HepG2 (cell line): ENCODE data around the gene MED25. TPM values are rescaled to one million over a fixed set of nuclear protein-coding genes. Genes with fewer than 3 reads are reported as not detected.

Experiments used
- ARID4A ChIP-seq: sonication (generic); formaldehyde crosslinking; IDR thresholded peaks from 2 replicates; pipeline ENCODE4 v1.5.0; 2020; ENCODE audit warnings: mild to moderate bottlenecking, missing genetic modification reagents, borderline replicate concordance
- ARNTL ChIP-seq: sonication (generic); formaldehyde crosslinking; IDR thresholded peaks from 2 replicates; pipeline ENCODE4 v1.4.0; 2020; ENCODE audit warnings: mild to moderate bottlenecking, missing genetic modification reagents
- BRF2 ChIP-seq: sonication (generic); formaldehyde crosslinking; IDR thresholded peaks from 2 replicates; pipeline ENCODE4 v1.8.1; 2022; ENCODE audit warnings: mild to moderate bottlenecking, missing genetic modification reagents
- CBX1 ChIP-seq: IDR thresholded peaks from one replicate; pipeline ENCODE4 v1.6.1; 2016; ENCODE audit warnings: antibody characterized with exemption, low read depth
- EHMT2 ChIP-seq: fragments of 200-600 bp; sonication (generic); IDR thresholded peaks from 2 replicates; pipeline ENCODE4 v1.7.0; 2017; ENCODE audit warnings: antibody characterized with exemption, low read depth, low read length, borderline replicate concordance
- FOXO4 ChIP-seq: sonication (generic); formaldehyde crosslinking; conservative IDR thresholded peaks from 2 replicates; pipeline ENCODE4 v1.8.1; 2023; ENCODE audit warnings: missing genetic modification reagents
- HDAC2 ChIP-seq: sonication (generic); formaldehyde crosslinking; IDR thresholded peaks from 2 replicates; pipeline ENCODE4 v1.4.0; 2020; ENCODE audit warnings: missing genetic modification reagents
- MYPOP ChIP-seq: sonication (generic); formaldehyde crosslinking; IDR thresholded peaks from 2 replicates; pipeline ENCODE4 v1.8.1; 2023; ENCODE audit warnings: mild to moderate bottlenecking, moderate library complexity, missing genetic modification reagents
- RBFOX2 ChIP-seq: fragments of 200-400 bp; formaldehyde crosslinking; IDR thresholded peaks from 2 replicates; pipeline ENCODE4 v1.6.1; 2017; ENCODE audit warnings: low read depth, mild to moderate bottlenecking, low read length
- RCOR2 ChIP-seq: IDR thresholded peaks from 2 replicates; pipeline ENCODE4 v1.6.1; 2016; ENCODE audit warnings: missing biosample characterization, missing genetic modification reagents
- REPIN1 ChIP-seq: sonication (generic); formaldehyde crosslinking; IDR thresholded peaks from 2 replicates; pipeline ENCODE4 v1.8.0; 2022; ENCODE audit warnings: missing genetic modification reagents, low read depth, mild to moderate bottlenecking, borderline replicate concordance
- THAP9 ChIP-seq: sonication (generic); formaldehyde crosslinking; IDR thresholded peaks from 2 replicates; pipeline ENCODE4; 2020; ENCODE audit warnings: missing genetic modification reagents, mild to moderate bottlenecking, borderline replicate concordance
- TIGD3 ChIP-seq: sonication (generic); formaldehyde crosslinking; IDR thresholded peaks from 2 replicates; pipeline ENCODE4 v1.5.1; 2020; ENCODE audit warnings: mild to moderate bottlenecking, missing genetic modification reagents, borderline replicate concordance
- ZNF562 ChIP-seq: sonication (generic); formaldehyde crosslinking; IDR thresholded peaks from 2 replicates; pipeline ENCODE4 v1.8.0; 2022; ENCODE audit warnings: missing genetic modification reagents, borderline replicate concordance
- ZNF788 ChIP-seq: sonication (generic); formaldehyde crosslinking; IDR thresholded peaks from 2 replicates; pipeline ENCODE4 v1.5.0; 2020; ENCODE audit warnings: mild to moderate bottlenecking, missing genetic modification reagents, borderline replicate concordance
- polyA plus RNA-seq, 8 experiments: library from polyadenylated mRNA; depleted of rRNA in 3 of 8; stranded (reverse) in 7 of 8; unstranded in 1 of 8; fragments of >200 nt; fragmentation: Illumina TruSeq in 4 of 8; extraction: Trizol in 4 of 8; gene quantifications; 2 replicates each; pipeline versions ENCODE4 v1.2.1 to v1.2.3, GENCODE V29; 2011 to 2016; ENCODE audit warnings: low read depth in 4 of 8, missing spikeins in 1 of 8, mixed read lengths in 1 of 8; ENCODE audit not compliant: insufficient read depth in 1 of 8
- total RNA-seq, 5 experiments: library from RNA; depleted of rRNA; stranded (reverse); fragments of >200 nt; fragmentation: Illumina TruSeq; extraction: Trizol; gene quantifications; 2 replicates each; pipeline ENCODE4 v1.2.3, GENCODE V29; 2016; ENCODE audit warnings: low read depth in 1 of 5

Gene MED25
- total and polyA plus RNA-seq, 2 of the 13 experiments (the other 11 are each of a cell fraction or from before 2014, with no cell fraction given): 11.1 to 15.1 TPM

GRCh38 chr19:49809160-49809940 is 8.7 kb upstream of the MED25 start (continued):
- no peak for TF ChIP-seq TIGD3 (CRISPR knock-in tag)
- TF ChIP-seq CBX1: no peak
- no peak for TF ChIP-seq EHMT2
- TF ChIP-seq MYPOP (CRISPR knock-in tag): no peak
- 0 out of 2 replicates have a peak, but pooled peaks have one; percentile 24 for TF ChIP-seq REPIN1
- no peak for TF ChIP-seq ARNTL (CRISPR knock-in tag)
- TF ChIP-seq RCOR2: no peak
- peak; percentile 77 for TF ChIP-seq ARID4A (CRISPR knock-in tag)
- TF ChIP-seq ZNF562 (CRISPR knock-in tag): no peak
- no peak for TF ChIP-seq FOXO4 (CRISPR knock-in tag)
- peak; percentile 57; the same call in 1 of the 2 replicates for TF ChIP-seq RBFOX2
- TF ChIP-seq HDAC2 (CRISPR knock-in tag): no peak
- TF ChIP-seq BRF2: no peak
- TF ChIP-seq THAP9 (CRISPR knock-in tag): no peak
- no peak; the same call in 1 of the 2 replicates for TF ChIP-seq ZNF788 (CRISPR knock-in tag)
